Measurements from ENCODE around the gene PDE7B.

The PDE7B gene

GRCh38 chr6:135951169-135951568 is 99.7 kb downstream of the PDE7B start:
- no peak for TF ChIP-seq CTCF (IDR thresholded peaks at IDR 0.05; ENCODE audit: borderline replicate concordance, insufficient read depth, low read depth, low read length)
- no peak overlapping the region for H3K4me3 ChIP-seq (ENCODE audit: low read depth, low read length)

GRCh38 chr6:135953818-135954217 is 102.3 kb downstream of the PDE7B start:
- no peak for TF ChIP-seq CTCF (IDR thresholded peaks at IDR 0.05; ENCODE audit: borderline replicate concordance, insufficient read depth, low read depth, low read length)
- H3K4me3 ChIP-seq (ENCODE audit: low read depth, low read length) = no peak overlapping the region

- no peak overlapping the region for H3K4me3 ChIP-seq (ENCODE audit: low read depth, low read length)
- TF ChIP-seq CTCF (IDR thresholded peaks at IDR 0.05; ENCODE audit: borderline replicate concordance, insufficient read depth, low read depth, low read length) = no peak
Observed at GRCh38 chr6:135955099-135955498, 103.6 kb downstream of the PDE7B start.

GRCh38 chr6:135962731-135963130 is 111.2 kb downstream of the PDE7B start:
- no peak for TF ChIP-seq CTCF (IDR thresholded peaks at IDR 0.05; ENCODE audit: borderline replicate concordance, insufficient read depth, low read depth, low read length)
- no peak overlapping the region for H3K4me3 ChIP-seq (ENCODE audit: low read depth, low read length)

GRCh38 chr6:135970750-135971149 is 119.2 kb downstream of the PDE7B start:
- TF ChIP-seq CTCF (IDR thresholded peaks at IDR 0.05; ENCODE audit: borderline replicate concordance, insufficient read depth, low read depth, low read length) = no peak

GRCh38 chr6:135971351-135971750 is 119.8 kb downstream of the PDE7B start:
- H3K4me3 ChIP-seq (ENCODE audit: low read depth, low read length) = no peak overlapping the region
- TF ChIP-seq CTCF (IDR thresholded peaks at IDR 0.05; ENCODE audit: borderline replicate concordance, insufficient read depth, low read depth, low read length) = no peak

More at GRCh38 chr6:135970750-135971149, 119.2 kb downstream of the PDE7B start:
- H3K4me3 ChIP-seq (ENCODE audit: low read depth, low read length) = no peak overlapping the region

DNA sequence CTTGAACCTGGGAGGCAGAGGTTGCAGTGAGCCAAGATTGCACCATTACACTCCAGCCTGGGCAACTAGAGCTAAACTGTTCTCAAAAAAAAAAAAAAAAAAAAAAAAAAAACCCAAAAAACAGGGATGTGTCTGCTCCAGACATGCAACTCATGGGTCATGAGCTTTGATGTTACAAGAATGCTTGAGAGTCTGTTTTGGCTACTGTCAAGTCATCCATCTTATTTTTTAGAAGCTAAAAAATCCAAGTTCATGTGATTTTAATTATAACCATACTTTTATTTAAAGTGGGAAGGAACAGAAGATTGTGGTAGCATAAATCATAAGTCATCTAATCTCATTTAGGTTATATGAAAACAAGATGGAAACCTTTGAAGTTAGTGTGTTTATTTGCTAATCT is 120.6 kb downstream of the PDE7B start:
- no peak overlapping the region for H3K4me3 ChIP-seq (ENCODE audit: low read depth, low read length)
- no peak for TF ChIP-seq CTCF (IDR thresholded peaks at IDR 0.05; ENCODE audit: borderline replicate concordance, insufficient read depth, low read depth, low read length)

All from GM12875 (cell line).